ENCODE measurements around the gene FOXJ1. TPM values are rescaled to one million over a fixed set of nuclear protein-coding genes. Genes with fewer than 3 reads are reported as not detected.

FOXJ1 gene
- total RNA-seq, 1 experiment from 2014 or later: not detected

DNA sequence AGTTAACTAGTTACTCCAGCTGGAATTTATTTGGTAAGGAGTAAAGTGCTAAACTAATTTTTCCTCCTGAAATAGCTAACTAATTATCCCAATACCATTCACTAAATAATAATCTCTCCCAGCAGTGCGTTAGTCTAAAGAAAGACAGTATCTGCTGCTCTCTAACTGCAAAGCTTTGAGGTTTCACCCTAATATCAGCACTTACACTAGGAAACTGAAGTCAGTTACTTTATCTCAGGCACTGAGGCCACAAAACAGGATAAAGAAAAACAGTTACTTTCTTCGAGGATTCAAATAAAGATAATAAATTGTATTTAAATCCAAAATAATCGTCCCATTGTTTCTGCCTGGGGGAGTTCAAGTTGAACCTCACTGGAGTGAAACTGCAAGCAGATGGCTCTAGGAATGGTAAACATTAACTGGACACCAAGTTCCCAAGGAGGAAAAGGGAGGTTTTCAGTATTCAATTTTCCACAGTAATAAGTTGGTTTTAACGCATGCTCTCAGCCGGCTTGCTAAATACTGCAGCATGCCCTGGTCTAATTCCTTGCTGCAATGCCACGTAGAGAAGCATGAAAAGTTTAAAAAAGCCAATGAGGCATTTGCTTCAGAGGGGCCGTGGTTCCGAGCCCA lies 20.0 kb upstream of the FOXJ1 start:
- DNase-seq (ENCODE audit: low read depth): no peak

DNA sequence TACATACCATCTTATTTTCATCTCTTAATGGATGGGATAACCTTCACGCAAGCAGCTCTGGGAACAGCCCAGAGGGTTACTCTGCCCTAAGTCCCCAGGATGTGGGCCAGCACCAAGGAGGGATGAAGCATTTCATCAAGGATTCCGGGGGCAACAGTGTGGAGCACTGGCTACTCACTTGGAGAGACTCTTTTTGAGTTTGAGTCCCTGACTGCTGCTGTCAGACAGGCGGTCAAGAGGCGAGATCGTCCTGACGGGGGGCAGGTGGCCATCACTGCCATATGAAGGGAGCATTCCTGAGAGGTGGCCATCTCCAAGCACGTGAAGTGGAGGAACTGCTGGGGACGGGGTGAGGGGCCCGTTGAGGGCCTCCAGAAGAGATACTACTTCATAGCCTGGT lies 18.1 kb upstream of the FOXJ1 start:
- DNase-seq (ENCODE audit: low read depth): no peak

DNA sequence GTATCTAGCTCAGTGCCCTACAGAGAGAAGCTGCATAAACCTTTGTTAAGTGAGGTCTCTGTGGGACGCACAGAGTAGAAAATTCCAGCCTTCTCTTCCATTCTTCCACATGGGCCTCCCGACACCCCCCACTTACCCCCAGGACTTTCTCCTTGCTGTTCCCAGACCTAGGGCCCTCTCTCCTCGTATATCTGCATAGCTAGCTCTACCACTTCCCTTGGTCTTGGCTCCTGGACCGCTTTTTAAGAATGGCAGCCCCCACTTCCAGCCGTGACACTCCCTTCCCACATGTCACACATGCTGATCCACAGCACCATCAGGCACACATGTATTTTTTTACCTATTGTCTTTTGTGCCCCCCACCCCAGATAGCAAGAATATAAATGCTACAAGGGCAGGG lies 16.7 kb upstream of the FOXJ1 start:
- no peak for DNase-seq (ENCODE audit: low read depth)

DNA sequence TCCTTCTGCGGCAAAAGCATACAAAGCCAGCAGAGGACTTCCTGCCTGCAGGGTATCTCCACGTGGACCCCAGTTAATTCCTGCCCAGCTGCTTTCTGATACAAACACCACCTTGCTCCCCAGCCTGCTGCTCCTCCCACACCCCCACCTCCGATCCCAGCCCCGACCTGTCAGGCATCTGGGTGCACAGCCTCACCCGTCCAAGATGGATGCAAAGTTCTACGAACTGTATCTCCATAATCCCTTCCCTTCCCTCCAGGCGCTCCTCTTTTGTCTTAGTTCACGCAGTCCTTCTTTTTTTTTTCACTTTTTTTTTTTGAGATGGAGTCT lies 15.6 kb upstream of the FOXJ1 start:
- DNase-seq (ENCODE audit: low read depth): no peak

DNA sequence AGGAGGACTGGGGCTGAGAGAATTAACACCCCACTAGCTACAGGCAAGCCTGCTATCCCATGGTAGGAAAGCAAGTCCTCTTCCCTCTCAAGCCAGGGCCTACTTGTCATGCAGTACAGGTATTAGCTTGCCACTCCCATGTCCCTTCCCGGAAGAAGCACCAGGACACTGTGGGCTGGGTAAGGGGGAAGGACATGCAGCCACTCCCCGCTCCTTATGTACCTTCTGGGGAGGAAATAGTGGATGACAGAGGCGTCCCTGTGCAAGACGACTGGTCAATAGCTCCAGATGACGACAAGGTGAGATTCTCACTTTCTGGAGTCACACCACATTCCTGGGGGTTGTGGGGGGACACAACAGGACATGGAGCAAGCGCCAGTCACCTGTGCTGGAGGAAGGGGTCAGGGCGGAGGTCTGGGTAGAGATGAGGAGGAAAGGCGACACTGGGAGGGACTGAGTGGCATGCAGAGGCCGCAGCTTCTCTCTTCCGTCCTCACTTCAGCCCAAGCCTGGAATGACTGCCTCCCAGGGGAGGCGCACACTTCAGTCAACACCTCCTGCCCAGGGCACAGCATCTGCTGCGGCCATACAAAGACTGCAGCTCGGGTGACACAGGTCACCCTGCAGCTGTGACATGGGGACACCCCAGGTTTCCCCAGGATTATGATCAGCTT lies 15.1 kb upstream of the FOXJ1 start:
- DNase-seq (ENCODE audit: low read depth): no peak

DNA sequence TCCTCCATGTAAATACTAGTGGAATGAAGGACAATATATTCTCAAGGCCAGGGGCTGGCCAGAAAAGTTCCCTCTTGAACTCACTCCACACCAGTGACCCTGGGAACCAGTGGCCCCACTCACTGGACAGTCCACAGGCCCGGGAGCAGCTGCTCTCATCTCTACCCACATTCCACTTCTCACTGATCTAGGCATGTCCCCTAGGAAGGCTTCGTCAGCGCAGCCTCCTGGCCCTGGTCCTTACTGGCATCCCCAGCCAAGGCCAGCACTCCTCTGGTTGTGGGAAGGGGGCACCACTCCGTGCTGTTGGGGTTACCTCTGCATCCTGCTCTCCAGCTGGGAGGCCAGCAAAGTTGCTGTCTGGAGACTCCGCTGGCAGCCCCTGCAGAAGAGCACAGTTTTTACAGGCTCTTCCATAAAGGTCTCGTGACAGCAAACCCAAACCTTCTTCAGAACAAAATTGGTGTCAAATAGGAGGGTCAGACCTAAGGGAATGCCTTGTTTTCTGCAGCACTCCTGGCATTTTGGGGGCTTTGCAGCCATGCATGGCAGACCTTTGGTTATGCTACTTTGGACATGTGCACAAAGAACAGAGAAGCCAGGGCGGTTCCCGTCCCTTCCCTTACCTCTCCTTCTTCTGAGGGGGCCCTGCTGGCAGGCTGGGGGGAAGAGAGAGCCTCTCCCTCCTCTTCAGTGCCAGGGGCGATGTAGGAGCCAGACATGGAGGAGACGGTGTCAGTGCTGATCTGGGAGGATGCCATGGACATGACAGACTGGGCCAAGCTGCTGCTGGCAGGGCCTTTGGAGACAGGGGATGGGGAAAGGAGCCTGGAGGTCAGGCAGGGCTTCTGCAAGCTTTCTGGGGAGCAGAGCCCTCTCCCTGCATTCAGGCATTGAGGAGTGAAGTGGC lies 14.1 kb upstream of the FOXJ1 start:
- DNase-seq (ENCODE audit: low read depth): no peak

DNA sequence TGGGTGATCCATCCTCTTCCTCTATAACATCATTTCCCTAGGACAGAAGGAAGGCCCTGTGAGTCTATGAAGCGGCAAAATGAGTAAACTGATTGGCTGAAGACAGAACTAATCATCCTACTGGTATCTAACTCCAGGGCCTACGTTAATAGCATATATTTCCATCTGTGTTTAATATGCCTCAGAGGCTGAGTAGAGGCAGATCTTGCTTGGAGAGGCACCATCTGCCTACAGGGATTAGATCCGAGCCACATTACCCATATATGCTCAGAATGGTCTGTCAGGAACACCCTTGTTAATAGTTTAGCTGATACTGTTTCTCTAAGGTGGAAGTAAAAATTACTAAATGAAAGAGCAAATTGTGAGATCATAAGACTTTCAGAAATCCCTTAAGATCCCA lies 13.2 kb upstream of the FOXJ1 start:
- DNase-seq (ENCODE audit: low read depth): no peak

DNA sequence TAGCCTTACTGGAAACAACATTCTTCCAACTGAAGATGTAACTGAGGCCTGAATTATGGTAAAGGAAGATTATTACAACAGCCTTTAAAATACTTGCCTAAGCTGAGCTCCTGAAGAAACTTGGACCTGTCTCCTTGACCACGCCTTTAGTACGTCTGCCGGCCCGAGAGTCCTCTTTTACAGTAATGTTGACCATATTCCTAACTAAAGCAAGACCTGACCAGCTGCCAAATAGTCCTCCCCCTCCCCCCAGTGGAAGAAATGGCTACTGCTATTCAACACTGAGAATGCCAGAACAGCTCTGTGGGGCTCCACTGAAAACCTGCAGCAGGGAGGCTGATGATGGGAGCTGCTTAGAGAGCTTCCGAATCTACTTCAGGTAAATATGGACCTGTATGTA lies 12.6 kb upstream of the FOXJ1 start:
- DNase-seq (ENCODE audit: low read depth): no peak

DNA sequence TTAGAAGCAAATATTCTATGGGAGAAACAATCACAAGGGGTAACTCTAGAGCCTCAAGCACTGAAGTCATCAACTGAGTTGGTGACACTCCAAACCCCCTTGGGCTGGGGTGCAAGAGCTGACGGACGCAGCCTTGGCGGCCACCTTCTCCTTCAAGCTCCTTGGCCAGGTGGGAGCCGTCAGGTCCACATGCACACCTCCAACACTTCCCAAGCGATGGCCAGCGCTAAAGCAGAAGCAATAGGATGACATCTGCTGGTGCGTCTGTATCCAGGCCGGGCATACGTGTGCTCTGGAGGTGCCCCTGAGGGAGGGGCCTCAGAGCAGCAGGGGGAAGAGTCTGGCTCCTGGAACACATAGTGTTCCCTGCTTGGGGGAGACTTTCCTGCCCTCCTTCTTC lies 12.2 kb upstream of the FOXJ1 start:
- no peak for DNase-seq (ENCODE audit: low read depth)

DNA sequence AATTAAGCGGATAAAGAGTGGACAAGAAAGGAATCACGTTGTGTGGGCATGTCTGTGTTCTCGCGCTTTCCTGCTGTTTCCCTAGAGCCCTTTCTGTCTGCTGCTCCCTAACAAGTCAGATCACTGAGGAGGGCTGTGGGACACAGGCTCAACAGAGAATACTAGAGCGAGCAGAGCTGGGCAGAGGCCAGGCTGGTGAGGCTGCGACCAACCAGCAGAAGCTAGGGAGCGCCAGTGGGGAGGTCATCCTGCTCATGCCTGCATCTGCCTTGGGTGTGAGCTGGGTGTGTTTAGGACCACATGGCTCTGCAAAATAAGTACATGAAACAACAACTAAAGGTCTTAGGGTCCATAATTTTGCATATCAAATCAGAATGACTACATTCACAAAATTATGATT lies 11.5 kb upstream of the FOXJ1 start:
- no peak for DNase-seq (ENCODE audit: low read depth)

DNA sequence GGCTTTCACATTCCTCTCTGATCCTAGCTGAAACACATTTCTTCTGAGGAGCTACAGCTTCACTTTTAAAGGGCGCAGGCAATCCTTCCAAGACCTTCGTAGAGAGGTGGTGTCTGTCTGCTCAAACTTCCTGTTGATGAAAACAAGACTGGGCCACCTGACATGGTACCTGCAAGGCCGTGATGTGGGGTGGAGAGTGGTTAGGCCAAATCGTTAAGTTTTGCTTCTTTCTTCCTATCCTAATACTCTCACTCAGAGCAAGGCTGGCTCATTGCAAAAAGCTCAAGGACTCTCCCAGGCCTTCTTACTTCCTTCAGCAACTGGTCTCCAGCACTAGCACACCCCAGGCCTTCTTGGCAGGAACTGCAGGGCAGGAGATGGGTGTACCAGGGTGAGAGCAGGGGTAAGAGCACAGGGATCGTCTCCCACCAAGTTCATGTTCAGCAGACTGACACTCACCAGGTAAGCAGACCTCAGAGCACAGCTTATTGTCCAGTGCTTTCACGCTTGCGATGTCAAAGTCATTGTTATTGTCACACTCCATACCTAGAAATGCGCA lies 10.9 kb upstream of the FOXJ1 start:
- DNase-seq (ENCODE audit: low read depth): no peak

DNA sequence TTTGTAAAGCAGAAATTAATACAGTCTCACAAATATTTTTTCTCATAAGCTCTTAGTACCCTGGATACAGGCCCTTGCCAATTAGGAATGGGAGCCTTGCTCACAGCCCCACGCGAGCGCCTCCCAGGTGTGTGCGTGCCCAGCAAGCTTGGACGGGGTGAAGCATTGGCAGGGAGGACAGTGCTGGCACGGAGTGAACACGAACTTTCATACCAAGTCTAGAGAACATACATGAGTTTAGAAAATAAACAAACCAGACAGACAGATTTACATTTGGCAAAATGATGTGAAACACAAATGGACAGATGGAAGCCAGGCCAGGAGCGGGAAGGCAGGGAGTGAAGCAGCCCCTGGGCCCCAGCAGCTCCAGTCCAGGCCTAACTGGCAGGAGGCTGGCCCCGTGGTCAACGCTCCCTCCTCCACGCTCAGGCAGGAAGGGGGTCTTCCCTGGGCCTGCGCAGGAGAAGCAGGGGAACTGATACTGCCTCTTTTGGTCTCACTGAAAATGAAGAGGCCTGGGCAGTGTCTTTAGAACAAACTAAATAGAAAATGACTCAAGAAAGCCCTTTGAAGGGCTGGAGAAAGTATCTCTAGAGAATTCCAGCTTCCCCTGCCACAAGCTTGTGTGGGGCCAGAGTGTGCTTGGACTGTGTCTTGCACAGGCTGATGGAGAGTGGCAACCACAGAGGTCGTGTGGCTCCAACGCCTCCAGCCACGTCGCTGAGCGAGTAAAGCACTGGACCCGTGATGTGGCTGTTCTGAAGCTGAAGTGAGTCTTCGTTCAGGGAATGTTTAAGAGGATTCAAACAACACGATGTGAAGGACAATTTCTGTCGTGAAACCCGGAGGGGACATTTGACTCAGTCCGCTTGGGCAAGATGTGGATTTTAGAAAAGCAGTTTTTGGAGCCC lies 9.9 kb upstream of the FOXJ1 start:
- DNase-seq (ENCODE audit: low read depth): no peak

DNA sequence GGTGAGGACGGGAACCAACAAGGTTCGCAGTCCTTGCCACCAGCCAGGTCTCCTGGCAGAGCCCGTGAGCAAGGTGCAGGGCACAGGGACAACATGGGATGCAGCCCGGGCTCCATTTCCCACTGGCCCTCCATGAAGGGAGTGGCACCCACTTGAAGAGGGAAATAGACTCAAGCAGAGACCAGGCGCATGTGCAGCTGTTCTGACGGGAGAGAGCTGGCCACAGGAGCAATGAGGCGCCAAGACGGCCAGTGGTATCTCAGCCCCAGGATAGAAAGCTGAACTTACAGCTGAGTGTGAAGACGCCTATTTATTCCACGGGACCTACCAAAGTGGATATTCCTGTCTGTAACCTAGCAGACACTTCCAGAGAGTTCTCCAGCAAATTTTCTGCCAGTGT lies 8.2 kb upstream of the FOXJ1 start:
- DNase-seq (ENCODE audit: low read depth): no peak

DNA sequence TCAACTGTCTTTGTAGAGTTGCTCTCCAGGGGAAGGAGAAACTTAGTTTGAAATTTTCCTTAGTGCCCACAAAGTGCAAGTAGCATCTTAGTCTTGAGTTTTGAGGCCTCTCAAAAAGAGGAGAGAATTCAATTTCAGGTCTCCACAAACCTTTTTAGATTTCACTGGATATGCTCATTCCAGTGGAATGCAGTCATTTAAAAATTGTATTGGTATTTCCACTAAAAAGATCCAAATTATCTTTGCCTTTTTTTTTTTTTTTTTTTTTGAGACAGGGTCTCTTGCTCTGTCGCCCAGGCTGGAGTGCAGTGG lies 6.9 kb upstream of the FOXJ1 start:
- DNase-seq (ENCODE audit: low read depth): no peak

DNA sequence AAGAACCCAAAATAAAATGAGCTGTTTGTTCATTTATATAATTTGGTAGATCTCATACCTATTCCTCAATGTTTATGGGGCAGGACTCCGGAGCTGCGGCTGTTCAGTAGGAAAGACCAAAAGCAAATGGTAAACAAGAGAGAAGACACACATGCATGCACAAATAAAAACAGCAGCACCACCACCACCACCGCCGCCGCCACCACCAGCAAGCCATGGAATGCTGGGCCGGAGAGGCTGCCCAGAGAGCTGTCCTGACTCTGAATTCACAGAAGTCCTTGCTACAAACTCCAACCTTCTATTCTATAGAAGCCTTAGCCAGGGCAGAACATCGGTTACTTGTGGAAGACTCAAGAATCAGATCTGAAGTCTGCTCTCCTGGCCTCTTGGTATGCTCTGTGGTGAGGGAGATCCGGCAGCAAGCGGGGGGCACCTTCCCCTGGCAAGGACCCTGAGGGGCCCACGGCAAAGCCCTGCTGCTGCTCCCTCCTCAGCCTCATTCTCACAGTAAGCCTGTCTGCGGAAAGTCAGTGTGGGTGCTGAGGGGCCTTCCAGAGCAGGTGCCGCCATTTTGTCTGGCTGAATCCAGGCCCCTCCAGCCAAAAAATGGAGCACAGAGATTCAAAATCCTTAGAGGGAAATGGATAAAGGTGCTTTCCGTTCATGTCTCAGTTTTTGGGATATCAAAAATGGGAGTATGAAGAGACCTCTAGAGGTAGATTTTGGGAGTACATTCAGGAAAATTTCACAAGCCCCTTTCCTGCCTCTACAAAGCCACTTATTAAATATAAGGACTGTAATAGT lies 6.4 kb upstream of the FOXJ1 start:
- peak; percentile 22 for DNase-seq (ENCODE audit: low read depth)

DNA sequence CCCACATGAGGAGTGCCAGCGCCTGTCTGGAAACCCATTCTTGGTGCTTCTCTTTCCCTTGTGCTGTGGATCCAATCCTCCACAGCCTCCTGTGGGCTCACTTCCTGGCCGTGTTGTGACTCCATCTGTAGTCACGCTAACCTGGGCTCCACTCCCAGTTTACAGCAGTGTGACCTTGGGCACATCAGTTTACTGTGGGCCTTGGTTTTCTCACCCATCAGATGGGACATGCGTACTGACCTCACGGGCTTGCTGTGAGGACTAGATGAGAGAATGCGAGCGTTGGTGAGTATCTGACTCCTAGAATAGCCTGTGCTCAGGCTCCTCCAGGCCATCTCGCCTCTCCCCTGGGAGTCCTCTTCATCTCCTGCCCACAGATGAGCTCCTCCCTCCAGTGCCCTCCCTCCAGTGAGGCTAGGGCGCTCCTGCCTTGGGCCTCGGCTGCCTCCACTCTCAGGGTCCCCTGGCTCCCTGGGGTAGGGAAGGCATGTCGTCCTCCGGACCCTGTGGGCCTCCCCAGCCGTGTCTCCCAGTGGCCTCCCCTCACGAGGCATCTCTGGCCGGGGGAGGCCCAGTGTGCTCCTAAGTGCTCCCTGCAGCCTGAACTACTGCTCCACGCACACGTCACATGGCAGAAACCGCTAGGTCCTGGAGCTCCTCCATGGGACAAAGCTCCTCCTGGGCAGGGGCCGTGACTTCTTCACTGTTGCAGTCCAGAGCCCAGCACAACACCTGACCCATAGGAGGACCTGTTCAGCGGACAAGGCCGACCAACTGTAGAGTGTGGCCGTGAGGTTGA lies 5.2 kb upstream of the FOXJ1 start:
- DNase-seq (ENCODE audit: low read depth): no peak

DNA sequence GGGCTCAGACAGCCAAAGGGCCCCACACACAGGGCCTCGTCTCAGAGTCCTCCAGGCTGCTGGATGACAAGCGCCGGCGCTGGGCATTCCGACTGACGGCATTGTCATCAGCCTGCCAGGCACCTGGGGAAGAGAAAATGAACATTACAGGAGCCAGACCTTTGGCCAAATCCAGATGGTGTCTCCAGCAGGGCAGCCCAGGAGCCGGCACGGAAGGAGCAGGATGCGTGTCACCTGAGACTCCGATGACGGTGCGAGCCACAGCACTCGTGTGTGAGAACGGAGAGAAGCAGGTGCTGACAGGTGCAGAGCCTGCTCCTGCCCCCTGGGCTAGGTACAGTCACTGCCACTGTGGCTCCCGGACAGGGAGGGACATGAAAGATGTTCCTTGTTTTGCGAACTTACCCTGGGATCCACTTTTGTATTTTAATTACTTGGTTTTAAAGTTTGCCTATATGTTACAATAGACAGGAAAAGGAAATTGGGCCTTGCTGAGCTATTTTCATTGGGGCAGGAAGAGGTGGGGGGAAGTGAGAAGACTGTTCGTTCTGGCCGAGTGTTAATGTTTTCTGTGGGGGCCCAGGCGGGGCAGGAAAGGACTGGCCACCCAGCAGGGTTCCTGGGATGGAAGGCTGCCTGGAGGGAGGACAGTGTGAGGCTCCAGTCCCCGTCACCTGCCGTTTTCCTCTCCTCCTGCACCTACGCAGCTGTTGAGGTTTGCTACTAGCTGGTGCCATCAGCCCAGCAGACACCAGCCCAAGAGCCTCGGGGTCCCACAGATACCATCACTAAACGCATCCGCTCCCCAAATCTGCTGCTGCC lies 4.4 kb upstream of the FOXJ1 start:
- no peak for DNase-seq (ENCODE audit: low read depth)

DNA sequence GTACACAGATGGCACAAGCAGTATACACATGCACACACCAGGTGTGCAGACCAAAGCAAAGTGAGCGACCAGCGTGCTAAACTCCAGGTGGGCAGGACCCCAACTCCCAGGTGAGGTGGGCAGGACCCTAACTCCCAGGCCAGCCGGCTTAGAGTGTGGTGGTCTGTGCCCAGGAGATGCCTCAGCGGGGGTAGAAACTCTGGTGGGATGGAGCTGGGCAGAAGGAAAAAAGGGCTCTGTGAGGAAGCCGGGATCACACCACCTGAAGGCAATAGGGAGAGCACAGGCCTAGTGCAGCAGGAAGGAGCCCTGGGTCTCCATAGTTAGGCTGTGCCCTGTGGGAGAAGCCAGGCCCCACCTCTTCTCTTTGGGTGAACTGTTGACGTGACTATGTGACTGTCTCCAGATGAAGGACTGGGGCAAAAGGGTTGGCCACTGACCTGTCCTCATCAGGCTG lies 1.6 kb upstream of the FOXJ1 start:
- DNase-seq (ENCODE audit: low read depth): no peak

DNA sequence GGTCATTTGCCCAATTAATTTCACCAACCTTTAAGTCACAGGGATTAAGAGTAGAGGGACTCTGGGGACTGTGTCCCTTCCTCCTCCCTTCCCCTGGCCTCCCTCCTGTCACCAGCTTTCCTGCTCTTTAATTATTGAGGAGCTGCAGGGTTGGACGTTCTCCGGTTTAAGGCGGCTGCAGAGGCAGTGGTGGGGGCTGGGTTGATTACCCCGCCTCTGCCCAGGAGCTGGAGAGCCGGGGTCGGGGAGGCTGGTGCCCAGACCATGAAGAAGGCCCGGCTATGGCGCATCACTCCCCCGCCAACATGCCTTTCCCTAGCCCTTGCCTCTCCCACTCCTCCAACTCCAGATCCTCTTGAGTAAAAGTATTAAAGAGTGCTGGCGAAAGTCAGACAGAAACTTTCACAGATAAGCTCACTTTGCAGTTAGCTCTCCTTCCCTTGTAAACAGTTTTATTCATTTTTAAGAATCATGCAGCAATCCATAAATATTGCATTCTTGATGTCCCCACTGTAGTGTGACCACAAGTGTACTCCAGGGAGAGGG lies 1.1 kb upstream of the FOXJ1 start:
- DNase-seq (ENCODE audit: low read depth): no peak

Data from M059J (cell line).